ENCODE results near the gene TRAF4. TPM values are rescaled to one million over a fixed set of nuclear protein-coding genes. Genes with fewer than 3 reads are reported as not detected.
A peak's percentile ranks its signal among the peaks of the same experiment; 100 is the strongest.

The TRAF4 gene
- total and polyA plus RNA-seq, 10 of the 15 experiments (the other 5 are each of a cell fraction or from before 2014, with no cell fraction given): 3.7 to 197 (median 66.4) TPM

GRCh38 chr17:28737770-28738679 lies 5.8 kb upstream of the TRAF4 start (continued):
- TF ChIP-seq RB1 (IDR thresholded peaks at IDR 0.05; ENCODE audit: borderline replicate concordance) (no peak), PKNOX1 (IDR thresholded peaks at IDR 0.05) (peak; percentile 34; the same call in 1 of the 2 replicates), TAF1 (IDR thresholded peaks at IDR 0.05; ENCODE audit: borderline replicate concordance, low read depth, low read length) (peak; percentile 93), POU2F2 (IDR thresholded peaks at IDR 0.05; ENCODE audit: borderline replicate concordance, low read depth, low read length) (0 out of 3 replicates have a peak, but pooled peaks have one; percentile 59), SMARCA5 (IDR thresholded peaks at IDR 0.05) (peak; percentile 72; the same call in 1 of the 2 replicates), MTA2 (IDR thresholded peaks at IDR 0.05; ENCODE audit: low read depth) (peak; percentile 15; the same call in 1 of the 2 replicates), CHD2 (IDR thresholded peaks at IDR 0.05; ENCODE audit: borderline replicate concordance, low read depth, low read length) (peak; percentile 96), REST (IDR thresholded peaks at IDR 0.05; ENCODE audit: low read depth, low read length) (0 out of 2 replicates have a peak, but pooled peaks have one; percentile 16), USF1 (IDR thresholded peaks at IDR 0.05; ENCODE audit: borderline replicate concordance, extremely low read length, insufficient read depth, low read depth, low read length) (peak; percentile 85), ZNF207 (IDR thresholded peaks at IDR 0.05; ENCODE audit: borderline replicate concordance) (no peak), BCLAF1 (IDR thresholded peaks at IDR 0.05) (no peak), TBL1XR1 (IDR thresholded peaks at IDR 0.05; ENCODE audit: low read depth, low read length) (0 out of 2 replicates have a peak, but pooled peaks have one; percentile 45), SP1 (IDR thresholded peaks at IDR 0.05; ENCODE audit: low read depth, low read length) (peak; percentile 68), SIN3A (IDR thresholded peaks at IDR 0.05; ENCODE audit: low read depth, low read length) (peak; percentile 65; the same call in 1 of the 2 replicates), PBX3 (IDR thresholded peaks at IDR 0.05; ENCODE audit: insufficient replicate concordance, low read depth, low read length) (no peak), SMAD1 (IDR thresholded peaks at IDR 0.05; ENCODE audit: low read depth, partially characterized antibody) (peak; percentile 39), STAT1 (conservative IDR thresholded peaks at IDR 0.05) (0 out of 2 replicates have a peak, but pooled peaks have one; percentile 25), NRF1 (conservative IDR thresholded peaks at IDR 0.05; ENCODE audit: low read depth, low read length) (no peak), CHD4 (IDR thresholded peaks at IDR 0.05) (no peak)
